ENCODE measurements around the gene ERVV-1. TPM values are rescaled to one million over a fixed set of nuclear protein-coding genes. Genes with fewer than 3 reads are reported as not detected.
"Not testable (repeated sequence)": the region's sequence is repeated elsewhere in the genome, so short reads cannot be mapped to it uniquely, and the experiment has no call there.

ERVV-1 gene
- total RNA-seq, 2 donors from 2014 or later = not detected

- peaks cover 13% of the 10 kb centered on the region for H3K4me1 Mint-ChIP-seq
- no peak overlapping the region for H3K27ac Mint-ChIP-seq
- H3K27me3 ChIP-seq (ENCODE audit: control insufficient read depth, insufficient read depth, low read length, poor library complexity, severe bottlenecking) = no peaks in the 10 kb centered on the region
- H3K27ac ChIP-seq (ENCODE audit: low read depth, low read length) = no peak overlapping the region
- no peak for DNase-seq
- TF ChIP-seq CTCF (conservative IDR thresholded peaks at IDR 0.05) = no peak
- WGBS, 2 experiments (ENCODE audit: insufficient coverage in 1 of 2, insufficient read length in 1 of 2) = 85% methylated on average over 2 of the region's 2 CpGs; no CpG with 5 or more reads in 1 of the 2 experiments
- no peaks in the 10 kb centered on the region for H3K4me1 ChIP-seq (ENCODE audit: control insufficient read depth, insufficient read depth, low read length)
- H3K4me3 Mint-ChIP-seq = no peak overlapping the region
- no peak overlapping the region for H3K9ac ChIP-seq (ENCODE audit: extremely low read depth, low read length, poor library complexity, severe bottlenecking)
- no peak overlapping the region for H3K4me3 ChIP-seq (ENCODE audit: low read length)
- no peaks in the 10 kb centered on the region for H3K9me3 ChIP-seq (ENCODE audit: control insufficient read depth, low read length)
- no peaks in the 10 kb centered on the region for H3K36me3 ChIP-seq (ENCODE audit: control insufficient read depth, insufficient read depth, low read length)
- H3K27me3 Mint-ChIP-seq (ENCODE audit: insufficient read depth) = peaks cover 4% of the 10 kb centered on the region
- no peaks in the 10 kb centered on the region for H3K36me3 Mint-ChIP-seq (ENCODE audit: low read depth)
- no peaks in the 10 kb centered on the region for H3K9me3 Mint-ChIP-seq
Measured at GRCh38 chr19:53015159-53015558, 1.4 kb downstream of the ERVV-1 start.

- WGBS, 2 experiments (ENCODE audit: insufficient coverage in 1 of 2, insufficient read length in 1 of 2) = 84 to 90% methylated on average over 4 to 8 of the region's 8 CpGs
- H3K4me1 Mint-ChIP-seq = peaks cover 9% of the 10 kb centered on the region
- Histone ChIP-seq H3K27me3 (ENCODE audit: control insufficient read depth, insufficient read depth, low read length, poor library complexity, severe bottlenecking) (no peaks in the 10 kb centered on the region), H3K9me3 (ENCODE audit: control insufficient read depth, low read length) (no peaks in the 10 kb centered on the region), H3K36me3 (ENCODE audit: control insufficient read depth, insufficient read depth, low read length) (no peaks in the 10 kb centered on the region), H3K4me1 (ENCODE audit: control insufficient read depth, insufficient read depth, low read length) (no peaks in the 10 kb centered on the region), H3K9ac (ENCODE audit: extremely low read depth, low read length, poor library complexity, severe bottlenecking) (no peak overlapping the region), H3K4me3 (ENCODE audit: low read length) (no peak overlapping the region), H3K27ac (ENCODE audit: low read depth, low read length) (no peak overlapping the region)
- H3K36me3 Mint-ChIP-seq (ENCODE audit: low read depth) = peaks cover 1% of the 10 kb centered on the region
- peaks cover 4% of the 10 kb centered on the region for H3K27me3 Mint-ChIP-seq (ENCODE audit: insufficient read depth)
- DNase-seq = no peak
- peaks cover 1% of the 10 kb centered on the region for H3K9me3 Mint-ChIP-seq
- H3K4me3 Mint-ChIP-seq = no peak overlapping the region
- H3K27ac Mint-ChIP-seq = no peak overlapping the region
- no peak for TF ChIP-seq CTCF (conservative IDR thresholded peaks at IDR 0.05)
Measured at GRCh38 chr19:53015730-53016129, 2.0 kb downstream of the ERVV-1 start.

- 15% methylated on average over 1 of the region's 1 CpG; no CpG with 5 or more reads in 1 of the 2 experiments for WGBS, 2 experiments (ENCODE audit: insufficient coverage in 1 of 2, insufficient read length in 1 of 2)
- Mint-ChIP-seq H3K27ac (no peak overlapping the region), H3K9me3 (peaks cover 6% of the 10 kb centered on the region), H3K36me3 (ENCODE audit: low read depth) (peaks cover 1% of the 10 kb centered on the region), H3K27me3 (ENCODE audit: insufficient read depth) (no peaks in the 10 kb centered on the region), H3K4me1 (peaks cover 6% of the 10 kb centered on the region), H3K4me3 (no peak overlapping the region)
- H3K36me3 ChIP-seq (ENCODE audit: control insufficient read depth, insufficient read depth, low read length) = no peaks in the 10 kb centered on the region
- H3K9me3 ChIP-seq (ENCODE audit: control insufficient read depth, low read length) = no peaks in the 10 kb centered on the region
- H3K4me3 ChIP-seq (ENCODE audit: low read length) = no peak overlapping the region
- DNase-seq = peak; percentile 90
- no peak overlapping the region for H3K9ac ChIP-seq (ENCODE audit: extremely low read depth, low read length, poor library complexity, severe bottlenecking)
- H3K27ac ChIP-seq (ENCODE audit: low read depth, low read length) = no peak overlapping the region
- TF ChIP-seq CTCF (conservative IDR thresholded peaks at IDR 0.05) = peak; percentile 84
- no peaks in the 10 kb centered on the region for H3K4me1 ChIP-seq (ENCODE audit: control insufficient read depth, insufficient read depth, low read length)
- H3K27me3 ChIP-seq (ENCODE audit: control insufficient read depth, insufficient read depth, low read length, poor library complexity, severe bottlenecking) = no peaks in the 10 kb centered on the region
Measured at GRCh38 chr19:53019684-53020083, 6.0 kb downstream of the ERVV-1 start.

- H3K9me3 Mint-ChIP-seq; H3K27ac ChIP-seq (ENCODE audit: low read depth, low read length); H3K4me1 ChIP-seq (ENCODE audit: control insufficient read depth, insufficient read depth, low read length); H3K36me3 ChIP-seq (ENCODE audit: control insufficient read depth, insufficient read depth, low read length); H3K27me3 ChIP-seq (ENCODE audit: control insufficient read depth, insufficient read depth, low read length, poor library complexity, severe bottlenecking); H3K27me3 Mint-ChIP-seq (ENCODE audit: insufficient read depth); H3K9me3 ChIP-seq (ENCODE audit: control insufficient read depth, low read length); H3K4me3 ChIP-seq (ENCODE audit: low read length): not testable (repeated sequence)
- Mint-ChIP-seq H3K4me1 (peaks cover 24% of the 10 kb centered on the region), H3K36me3 (ENCODE audit: low read depth) (peaks cover 10% of the 10 kb centered on the region), H3K27ac (peak overlapping the region; percentile 99), H3K4me3 (peak overlapping the region; percentile 47)
- 22 to 57% methylated on average over 5 to 7 of the region's 7 CpGs for WGBS, 2 experiments (ENCODE audit: insufficient coverage in 1 of 2, insufficient read length in 1 of 2)
- H3K9ac ChIP-seq (ENCODE audit: extremely low read depth, low read length, poor library complexity, severe bottlenecking) = peak overlapping the region; percentile 51
- peak; percentile 88 for DNase-seq
Measured at GRCh38 chr19:53028306-53028705, 14.6 kb downstream of the ERVV-1 start.

All from endodermal cell (in vitro differentiated cells).